PC-3 (cell line): Measurements from ENCODE around the gene FBLN7. TPM values are rescaled to one million over a fixed set of nuclear protein-coding genes. Genes with fewer than 3 reads are reported as not detected.
"Not testable (repeated sequence)": the region's sequence is repeated elsewhere in the genome, so short reads cannot be mapped to it uniquely, and the experiment has no call there.

Source experiments
- ATAC-seq: fragments of 200-7000 bp; cut with Tn5 transposase; 2 replicates; pipeline ENCODE4 v1.9.1; 2020; ENCODE audit warnings: mild to moderate bottlenecking, moderate library complexity
- BruUV-seq: library from RNA; stranded (reverse); fragments of 400-500 nt; replicated peaks from 2 replicates; lab custom pipeline; 2021; lab: Mats Ljungman, UMichigan
- CTCF ChIA-PET: fragments of 300-600 bp; sonication (Branson Sonifier 250); formaldehyde crosslinking; loops from one replicate; lab custom pipeline; 2022; ENCODE audit warnings: antibody characterized with exemption; lab: Charles Lee
- POLR2A ChIA-PET: fragments of 300-600 bp; sonication (Branson Sonifier 250); formaldehyde crosslinking; loops from one replicate; lab custom pipeline; 2022; ENCODE audit warnings: antibody characterized with exemption; ENCODE audit not compliant: unreplicated experiment; lab: Charles Lee
- DNase-seq: peaks from one replicate; pipeline ENCODE4 v3.0.0-alpha.2; 2015
- H2AFZ ChIP-seq: fragments of 300-600 bp; sonication (generic); 2 replicates; pipeline ENCODE4 v1.6.0; 2016; ENCODE audit warnings: antibody characterized with exemption, low read length
- H3F3A ChIP-seq: fragments of 300-600 bp; sonication (generic); one replicate; pipeline ENCODE4 v1.6.0; 2017; ENCODE audit warnings: antibody characterized with exemption, low read length, control low read depth, mild to moderate bottlenecking; ENCODE audit not compliant: unreplicated experiment
- H3K27ac ChIP-seq: fragments of 300-600 bp; sonication (generic); 2 replicates; pipeline ENCODE4 v1.5.1; 2016; ENCODE audit warnings: mild to moderate bottlenecking, low read length
- H3K27me3 ChIP-seq: fragments of 300-600 bp; sonication (generic); 2 replicates; pipeline ENCODE4 v1.6.1; 2016; ENCODE audit warnings: low read length, mixed read lengths
- H3K36me3 ChIP-seq: fragments of 300-600 bp; sonication (generic); 2 replicates; pipeline ENCODE4 v1.6.1; 2016; ENCODE audit warnings: low read depth, mixed run types, low read length, mixed read lengths
- H3K4me1 ChIP-seq: fragments of 300-600 bp; sonication (generic); 2 replicates; pipeline ENCODE4 v1.5.1; 2016; ENCODE audit warnings: low read length; ENCODE audit not compliant: insufficient read depth
- H3K4me2 ChIP-seq: fragments of 300-600 bp; sonication (generic); 2 replicates; pipeline ENCODE4 v1.6.0; 2016; ENCODE audit warnings: low read length
- H3K4me3 ChIP-seq: fragments of 300-600 bp; sonication (generic); 2 replicates; pipeline ENCODE4 v1.5.1; 2016; ENCODE audit warnings: mild to moderate bottlenecking, low read length, mixed read lengths
- H3K79me2 ChIP-seq: fragments of 300-600 bp; sonication (generic); 2 replicates; pipeline ENCODE4 v1.6.1; 2017; ENCODE audit warnings: low read length, mixed read lengths
- H3K9ac ChIP-seq: fragments of 300-600 bp; sonication (generic); 2 replicates; pipeline ENCODE4 v1.6.0; 2016; ENCODE audit warnings: mild to moderate bottlenecking, low read length
- H3K9me2 ChIP-seq: fragments of 300-600 bp; sonication (generic); replicated peaks from 2 replicates; pipeline ENCODE4 v1.6.1; 2016; ENCODE audit warnings: mixed run types, low read length, mixed read lengths
- H3K9me3 ChIP-seq: fragments of 300-600 bp; sonication (generic); 2 replicates; pipeline ENCODE4 v1.6.1; 2016; ENCODE audit warnings: low read length, mixed read lengths
- H4K20me1 ChIP-seq: fragments of 300-600 bp; sonication (generic); 2 replicates; pipeline ENCODE4 v1.6.1; 2016; ENCODE audit warnings: low read length, mixed read lengths
- EZH2 ChIP-seq: fragments of 300-600 bp; sonication (generic); IDR thresholded peaks from one replicate; pipeline ENCODE4 v1.6.1; 2017; ENCODE audit warnings: antibody characterized with exemption, mild to moderate bottlenecking, low read length; ENCODE audit not compliant: unreplicated experiment
- EZH2phosphoT487 ChIP-seq: fragments of 300-600 bp; sonication (generic); IDR thresholded peaks from 2 replicates; pipeline ENCODE4 v1.6.1; 2018; ENCODE audit warnings: mild to moderate bottlenecking, antibody characterized with exemption, low read length, borderline replicate concordance
- intact Hi-C: fragments of 100-400 bp; cut with micrococcal nuclease; formaldehyde crosslinking; loops from 2 replicates; pipeline ENCODE4 v1.9.0; 2023
- total RNA-seq: library from RNA; depleted of rRNA; stranded (reverse); fragments of >200 nt; gene quantifications from 2 replicates; pipeline ENCODE4 v1.2.3, GENCODE V29; 2014
- TF ChIP-seq, protein P1 (sequence below): fragments of 300-600 bp; sonication (generic); conservative IDR thresholded peaks from 2 replicates; pipeline ENCODE4 v1.5.1; 2017; ENCODE audit warnings: antibody characterized with exemption, low read depth, mild to moderate bottlenecking, low read length

Gene FBLN7
- total RNA-seq, 1 experiment from 2014 or later, result 2.2 TPM

DNA sequence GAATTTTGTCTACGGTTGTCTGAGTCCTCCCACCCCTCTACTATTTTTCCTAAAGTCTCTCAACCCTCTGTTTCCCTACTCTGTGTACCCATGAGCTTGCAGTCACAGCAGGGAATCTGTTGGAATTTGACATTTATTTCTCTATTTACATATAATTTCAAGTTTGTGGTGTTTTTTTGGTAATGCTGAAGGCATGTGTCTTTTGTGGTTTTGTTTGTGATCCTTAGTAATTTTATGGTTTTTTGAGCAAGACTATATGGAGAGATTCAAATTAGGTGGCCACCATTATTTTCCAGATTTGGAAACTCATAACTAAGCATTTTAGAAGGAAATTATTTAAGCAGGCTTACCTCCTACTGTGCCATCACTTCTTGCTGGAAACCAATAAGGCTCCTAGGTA is 27.2 kb upstream of the FBLN7 start:
- Histone ChIP-seq H3K9me2 (no peaks in the 10 kb centered on the region), H3K27me3 (no peaks in the 10 kb centered on the region), H3F3A (no peaks in the 10 kb centered on the region), H4K20me1 (no peaks in the 10 kb centered on the region), H3K9ac (no peak overlapping the region), H3K9me3 (peaks cover 12% of the 10 kb centered on the region), H3K4me3 (no peak overlapping the region), H3K4me1 (no peaks in the 10 kb centered on the region), H3K79me2 (no peaks in the 10 kb centered on the region), H3K36me3 (peaks cover 42% of the 10 kb centered on the region), H3K4me2 (no peak overlapping the region), H3K27ac (no peak overlapping the region), H2AFZ (no peak overlapping the region)
- ChIA-PET CTCF (no interaction called here), POLR2A (no interaction called here)
- no peak for TF ChIP-seq EZH2phosphoT487
- TF ChIP-seq, protein P1, sequence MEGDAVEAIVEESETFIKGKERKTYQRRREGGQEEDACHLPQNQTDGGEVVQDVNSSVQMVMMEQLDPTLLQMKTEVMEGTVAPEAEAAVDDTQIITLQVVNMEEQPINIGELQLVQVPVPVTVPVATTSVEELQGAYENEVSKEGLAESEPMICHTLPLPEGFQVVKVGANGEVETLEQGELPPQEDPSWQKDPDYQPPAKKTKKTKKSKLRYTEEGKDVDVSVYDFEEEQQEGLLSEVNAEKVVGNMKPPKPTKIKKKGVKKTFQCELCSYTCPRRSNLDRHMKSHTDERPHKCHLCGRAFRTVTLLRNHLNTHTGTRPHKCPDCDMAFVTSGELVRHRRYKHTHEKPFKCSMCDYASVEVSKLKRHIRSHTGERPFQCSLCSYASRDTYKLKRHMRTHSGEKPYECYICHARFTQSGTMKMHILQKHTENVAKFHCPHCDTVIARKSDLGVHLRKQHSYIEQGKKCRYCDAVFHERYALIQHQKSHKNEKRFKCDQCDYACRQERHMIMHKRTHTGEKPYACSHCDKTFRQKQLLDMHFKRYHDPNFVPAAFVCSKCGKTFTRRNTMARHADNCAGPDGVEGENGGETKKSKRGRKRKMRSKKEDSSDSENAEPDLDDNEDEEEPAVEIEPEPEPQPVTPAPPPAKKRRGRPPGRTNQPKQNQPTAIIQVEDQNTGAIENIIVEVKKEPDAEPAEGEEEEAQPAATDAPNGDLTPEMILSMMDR, result no peak
- DNase-seq, result no peak
- no peak for ATAC-seq
- no TSS peak for BruUV-seq
- intact Hi-C loops, result no loop called here

DNA sequence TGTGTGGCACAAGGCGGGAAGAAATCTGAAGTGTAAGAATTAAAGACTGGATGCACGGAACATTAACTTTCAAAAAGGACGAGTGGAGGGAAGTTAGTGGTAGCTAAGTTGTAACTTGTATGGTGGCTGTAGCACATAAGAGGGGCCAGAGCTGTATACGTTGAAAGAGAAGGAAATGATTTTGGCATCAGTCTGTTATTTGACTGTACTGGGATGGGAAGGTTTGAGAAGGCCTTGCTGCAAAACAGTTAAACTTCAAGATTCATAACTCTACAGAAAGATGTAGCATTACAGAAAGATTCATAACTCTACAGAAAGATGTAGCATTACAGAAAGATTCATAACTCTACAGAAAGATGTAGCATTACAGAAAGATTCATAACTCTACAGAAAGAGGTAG is 24.8 kb upstream of the FBLN7 start:
- H4K20me1 ChIP-seq, H3K4me3 ChIP-seq, POLR2A ChIA-PET, H3K27me3 ChIP-seq, H3F3A ChIP-seq, H3K79me2 ChIP-seq, DNase-seq, H3K27ac ChIP-seq, intact Hi-C loops, H2AFZ ChIP-seq, BruUV-seq, CTCF ChIA-PET, H3K4me1 ChIP-seq, H3K9ac ChIP-seq, H3K9me2 ChIP-seq, H3K4me2 ChIP-seq, ATAC-seq: not testable (repeated sequence)
- Histone ChIP-seq H3K9me3 (peaks cover 12% of the 10 kb centered on the region), H3K36me3 (peaks cover 30% of the 10 kb centered on the region)

DNA sequence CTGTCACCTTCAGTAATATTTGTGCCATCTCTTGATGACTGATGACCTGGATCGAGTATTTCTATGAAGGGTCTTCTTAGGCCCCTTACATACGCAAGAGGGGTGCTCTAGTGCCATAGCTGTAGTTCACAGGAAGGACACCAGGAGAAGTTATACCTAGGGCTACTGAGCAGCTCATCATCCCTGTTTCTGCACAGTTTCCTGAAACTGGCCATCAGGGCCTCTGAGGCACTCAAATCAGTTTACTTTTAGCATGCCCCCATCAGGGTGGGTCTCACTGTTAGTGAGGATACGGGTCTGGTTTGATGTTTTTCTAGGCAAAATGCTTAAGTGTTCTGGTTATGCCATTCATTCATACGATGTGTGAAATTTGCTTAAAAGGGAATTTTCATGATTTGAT is 20.0 kb upstream of the FBLN7 start:
- ChIA-PET CTCF (no interaction called here), POLR2A (no interaction called here)
- Histone ChIP-seq H3K79me2 (no peaks in the 10 kb centered on the region), H4K20me1 (no peaks in the 10 kb centered on the region), H3K4me3 (no peak overlapping the region), H3K9me3 (no peaks in the 10 kb centered on the region), H3F3A (no peaks in the 10 kb centered on the region), H3K27ac (no peak overlapping the region), H3K9me2 (no peaks in the 10 kb centered on the region), H2AFZ (no peak overlapping the region), H3K4me1 (no peaks in the 10 kb centered on the region), H3K36me3 (peaks cover 5% of the 10 kb centered on the region; the same call in 1 of the 2 replicates), H3K9ac (no peak overlapping the region), H3K4me2 (no peak overlapping the region), H3K27me3 (no peaks in the 10 kb centered on the region)
- no peak for ATAC-seq
- intact Hi-C loops, result no loop called here
- no peak for DNase-seq
- TF ChIP-seq, protein P1, result 0 out of 2 replicates have a peak, but pooled peaks have one; percentile 9
- TF ChIP-seq EZH2, result no peak
- no TSS peak for BruUV-seq
